Neuronal stem cell (in vitro differentiated cells): ENCODE results near the gene SRP9.

ENCODE experiments used
- DNase-seq: peaks from one replicate; pipeline ENCODE4 v3.0.0-alpha.2; 2013; ENCODE audit warnings: low spot score
- H2AFZ ChIP-seq: one replicate; pipeline ENCODE4 v1.6.1; 2013; ENCODE audit warnings: mild to moderate bottlenecking, low read length, inconsistent platforms
- H2AK5ac ChIP-seq: 2 replicates; pipeline ENCODE4 v1.6.1; 2013; ENCODE audit warnings: low read depth, mild to moderate bottlenecking, inconsistent platforms, low read length, moderate library complexity, mixed read lengths
- H2BK120ac ChIP-seq: 2 replicates; pipeline ENCODE4 v1.6.1; 2013; ENCODE audit warnings: low read depth, mild to moderate bottlenecking, inconsistent platforms, low read length, moderate library complexity, mixed read lengths
- H2BK12ac ChIP-seq: one replicate; pipeline ENCODE4 v1.6.1; 2013; ENCODE audit warnings: low read length, inconsistent platforms
- H2BK15ac ChIP-seq: 2 replicates; pipeline ENCODE4 v1.6.1; 2013; ENCODE audit warnings: mild to moderate bottlenecking, low read length, inconsistent platforms, mixed read lengths
- H2BK5ac ChIP-seq: one replicate; pipeline ENCODE4 v1.6.1; 2013; ENCODE audit warnings: inconsistent platforms, mild to moderate bottlenecking, low read length, moderate library complexity
- H3K14ac ChIP-seq: one replicate; pipeline ENCODE4 v1.6.1; 2013; ENCODE audit warnings: low read length, inconsistent platforms
- H3K18ac ChIP-seq: 2 replicates; pipeline ENCODE4 v1.6.1; 2013; ENCODE audit warnings: low read length, inconsistent platforms
- H3K23ac ChIP-seq: 2 replicates; pipeline ENCODE4 v1.6.1; 2013; ENCODE audit warnings: low read depth, mild to moderate bottlenecking, mixed read lengths, low read length, inconsistent platforms; ENCODE audit not compliant: poor library complexity
- H3K27ac ChIP-seq: replicated peaks from 3 replicates; pipeline ENCODE4 v1.5.1; 2013; ENCODE audit warnings: low read length, inconsistent platforms
- H3K27me3 ChIP-seq, 3 experiments: 2 replicates each; pipeline ENCODE4 v1.6.1; 2013; ENCODE audit warnings: low read length in 3 of 3, mild to moderate bottlenecking in 2 of 3, inconsistent platforms in 1 of 3, low read depth in 1 of 3, mixed read lengths in 1 of 3, moderate library complexity in 1 of 3; ENCODE audit not compliant: control insufficient read depth in 3 of 3, insufficient read depth in 3 of 3
- H3K36me3 ChIP-seq, 2 donors: replicated peaks in 1 of 2; 2 replicates each; pipeline ENCODE4 v1.6.1; 2013; ENCODE audit warnings: low read length in 2 of 2; ENCODE audit not compliant: control insufficient read depth in 2 of 2, insufficient read depth in 2 of 2
- H3K4ac ChIP-seq: 2 replicates; pipeline ENCODE4 v1.6.1; 2013; ENCODE audit warnings: inconsistent platforms, mild to moderate bottlenecking, low read length, moderate library complexity
- H3K4me1 ChIP-seq, 2 donors: 1 replicate in 1 of 2; 2 replicates in 1 of 2; pipeline ENCODE4 v1.6.1; 2013; ENCODE audit warnings: low read length in 2 of 2, low read depth in 1 of 2; ENCODE audit not compliant: control insufficient read depth in 2 of 2, insufficient read depth in 1 of 2
- H3K4me2 ChIP-seq: one replicate; pipeline ENCODE4 v1.6.1; 2013; ENCODE audit warnings: mild to moderate bottlenecking, low read length, inconsistent platforms; ENCODE audit not compliant: insufficient read depth, poor library complexity, severe bottlenecking
- H3K4me3 ChIP-seq, 2 donors: 2 replicates each; pipeline ENCODE4 v1.5.1; 2013; ENCODE audit warnings: low read length in 2 of 2, mild to moderate bottlenecking in 2 of 2, inconsistent platforms in 1 of 2, moderate library complexity in 1 of 2
- H3K79me1 ChIP-seq: one replicate; pipeline ENCODE4 v1.6.1; 2013; ENCODE audit warnings: low read depth, mild to moderate bottlenecking, inconsistent platforms, low read length, moderate library complexity
- H3K9ac ChIP-seq: one replicate; pipeline ENCODE4 v1.6.1; 2013; ENCODE audit warnings: mild to moderate bottlenecking, low read depth, low read length, inconsistent platforms; ENCODE audit not compliant: poor library complexity
- H3K9me3 ChIP-seq, 2 donors: replicated peaks in 1 of 2; 2 replicates each; pipeline versions ENCODE3 to v1.6.1; 2013; ENCODE audit warnings: low read length in 2 of 2, mild to moderate bottlenecking in 2 of 2, inconsistent platforms in 1 of 2, low read depth in 1 of 2, mixed read lengths in 1 of 2, moderate library complexity in 1 of 2; ENCODE audit not compliant: control insufficient read depth in 2 of 2, insufficient read depth in 1 of 2
- H4K8ac ChIP-seq: one replicate; pipeline ENCODE4 v1.6.1; 2013; ENCODE audit warnings: low read depth, mild to moderate bottlenecking, inconsistent platforms, low read length, moderate library complexity
- H4K91ac ChIP-seq: one replicate; pipeline ENCODE4 v1.6.1; 2013; ENCODE audit warnings: low read length, low read depth, mild to moderate bottlenecking, inconsistent platforms; ENCODE audit not compliant: poor library complexity
- WGBS, 2 donors: extraction: QIAGEN DNeasy Blood & Tissue Kit; methylation state at CpG; one replicate each; pipeline ENCODE4 v1.1.7; 2013; ENCODE audit warnings: missing lambda C conversion rate in 2 of 2, mixed read lengths in 1 of 2; ENCODE audit not compliant: insufficient read length in 2 of 2, insufficient replicate concordance in 1 of 2; ENCODE audit errors: extremely low coverage in 2 of 2; 5-methylcytosine and 5-hydroxymethylcytosine counted together

SRP9 gene

DNA sequence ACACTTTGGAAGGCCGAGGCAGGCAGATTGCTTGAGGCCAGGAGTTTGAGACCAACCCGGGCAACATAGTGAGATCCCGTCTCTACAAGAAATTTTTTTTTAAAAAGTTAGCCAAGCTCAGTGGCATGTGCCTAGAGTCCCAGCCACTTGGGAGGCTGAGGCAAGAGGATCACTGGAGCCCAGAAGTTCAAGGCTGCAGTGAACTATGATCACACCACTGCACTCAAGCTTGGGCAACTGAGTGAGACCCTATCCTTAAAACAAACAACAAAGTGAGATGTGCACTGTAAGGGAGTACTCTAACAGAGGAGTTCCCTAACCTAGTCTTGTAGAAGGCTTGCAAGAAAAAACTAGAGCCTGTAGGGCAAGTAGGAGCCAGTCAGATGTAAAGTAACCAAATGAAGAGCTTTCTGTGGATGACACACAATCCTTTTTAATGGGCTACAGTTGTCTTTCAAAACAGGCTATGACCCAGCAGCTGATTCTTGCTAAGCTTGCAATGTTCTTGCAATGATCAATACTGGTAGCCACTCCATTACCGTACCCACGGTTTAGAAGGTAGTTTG is 38.0 kb upstream of the SRP9 start:
- Histone ChIP-seq H3K4ac (no peak overlapping the region), H2BK15ac (no peak overlapping the region), H4K8ac (no peak overlapping the region), H3K4me1 (peaks cover 4 to 9% of the 10 kb centered on the region in 2 donors), H2BK12ac (no peak overlapping the region), H3K18ac (no peak overlapping the region), H2AK5ac (no peak overlapping the region), H3K4me2 (no peak overlapping the region), H3K9ac (no peak overlapping the region), H3K36me3 (no peaks in the 10 kb centered on the region), H3K9me3 (no peaks in the 10 kb centered on the region), H3K27ac (no peak overlapping the region), H2AFZ (no peak overlapping the region), H3K14ac (no peak overlapping the region), H3K23ac (no peak overlapping the region), H3K4me3 (no peak overlapping the region), H3K27me3 (peaks cover 0 to 20% (median 0%) of the 10 kb centered on the region in 3 experiments), H2BK5ac (no peak overlapping the region), H2BK120ac (no peak overlapping the region), H4K91ac (no peak overlapping the region), H3K79me1 (no peaks in the 10 kb centered on the region)
- no CpG with 5 or more reads among the region's 5 CpGs for WGBS, 2 donors
- DNase-seq: no peak

DNA sequence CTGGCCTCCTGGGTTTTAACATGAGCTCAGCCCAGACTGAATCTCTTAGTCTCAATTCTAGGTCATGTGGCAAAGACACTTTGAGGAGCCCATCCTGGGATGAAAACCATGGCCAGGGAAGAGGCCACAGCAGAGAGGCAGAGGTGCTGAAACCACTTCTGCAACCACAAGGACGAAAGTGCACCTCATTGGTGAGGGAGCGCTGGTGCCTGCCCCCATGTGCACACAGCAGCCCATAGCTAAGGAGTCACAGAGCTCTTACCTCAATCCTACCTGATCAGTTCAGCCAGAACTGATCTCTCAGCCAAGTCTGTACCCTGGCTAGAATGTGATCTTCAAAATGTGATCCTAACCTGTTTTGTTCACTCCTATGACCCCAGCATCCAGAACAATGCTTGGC is 32.9 kb upstream of the SRP9 start:
- Histone ChIP-seq H2AFZ (no peak overlapping the region), H3K27me3 (peaks cover 0 to 11% (median 3%) of the 10 kb centered on the region in 3 experiments), H3K4me1 (peaks cover 3 to 8% of the 10 kb centered on the region in 2 donors), H3K79me1 (no peaks in the 10 kb centered on the region), H3K18ac (no peak overlapping the region), H3K4me3 (no peak overlapping the region), H3K27ac (no peak overlapping the region), H2AK5ac (no peak overlapping the region), H3K23ac (no peak overlapping the region), H3K36me3 (no peaks in the 10 kb centered on the region), H3K4ac (no peak overlapping the region), H2BK12ac (no peak overlapping the region), H3K9ac (no peak overlapping the region), H4K91ac (no peak overlapping the region), H2BK120ac (no peak overlapping the region), H3K14ac (no peak overlapping the region), H2BK15ac (no peak overlapping the region), H3K4me2 (no peak overlapping the region), H4K8ac (no peak overlapping the region), H3K9me3 (peaks cover 0 to 3% of the 10 kb centered on the region in 2 donors), H2BK5ac (no peak overlapping the region)
- no peak for DNase-seq
- WGBS, 2 donors: no CpG with 5 or more reads among the region's 2 CpGs

DNA sequence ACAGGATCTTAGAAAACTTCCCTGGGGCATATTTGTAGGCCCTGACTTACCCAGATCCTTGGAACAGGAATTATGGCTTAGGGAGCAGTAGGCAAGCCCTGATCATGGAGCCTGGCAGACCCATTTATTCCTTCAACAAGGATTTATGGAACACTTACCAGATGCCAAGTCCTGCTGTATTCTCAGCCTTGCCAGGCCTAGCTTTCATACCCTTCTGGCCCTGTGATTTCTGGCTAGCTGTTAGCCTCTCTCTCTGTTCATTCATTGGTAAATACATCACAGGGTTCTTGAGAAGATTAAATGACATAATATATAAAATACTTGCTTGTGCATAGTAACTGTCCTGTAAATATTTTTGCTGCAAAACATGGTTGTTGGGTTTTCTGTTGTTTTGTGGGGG is 32.4 kb upstream of the SRP9 start:
- Histone ChIP-seq H3K4me1 (peaks cover 3 to 8% of the 10 kb centered on the region in 2 donors), H2BK120ac (no peak overlapping the region), H3K27me3 (peaks cover 0 to 11% (median 3%) of the 10 kb centered on the region in 3 experiments)

DNA sequence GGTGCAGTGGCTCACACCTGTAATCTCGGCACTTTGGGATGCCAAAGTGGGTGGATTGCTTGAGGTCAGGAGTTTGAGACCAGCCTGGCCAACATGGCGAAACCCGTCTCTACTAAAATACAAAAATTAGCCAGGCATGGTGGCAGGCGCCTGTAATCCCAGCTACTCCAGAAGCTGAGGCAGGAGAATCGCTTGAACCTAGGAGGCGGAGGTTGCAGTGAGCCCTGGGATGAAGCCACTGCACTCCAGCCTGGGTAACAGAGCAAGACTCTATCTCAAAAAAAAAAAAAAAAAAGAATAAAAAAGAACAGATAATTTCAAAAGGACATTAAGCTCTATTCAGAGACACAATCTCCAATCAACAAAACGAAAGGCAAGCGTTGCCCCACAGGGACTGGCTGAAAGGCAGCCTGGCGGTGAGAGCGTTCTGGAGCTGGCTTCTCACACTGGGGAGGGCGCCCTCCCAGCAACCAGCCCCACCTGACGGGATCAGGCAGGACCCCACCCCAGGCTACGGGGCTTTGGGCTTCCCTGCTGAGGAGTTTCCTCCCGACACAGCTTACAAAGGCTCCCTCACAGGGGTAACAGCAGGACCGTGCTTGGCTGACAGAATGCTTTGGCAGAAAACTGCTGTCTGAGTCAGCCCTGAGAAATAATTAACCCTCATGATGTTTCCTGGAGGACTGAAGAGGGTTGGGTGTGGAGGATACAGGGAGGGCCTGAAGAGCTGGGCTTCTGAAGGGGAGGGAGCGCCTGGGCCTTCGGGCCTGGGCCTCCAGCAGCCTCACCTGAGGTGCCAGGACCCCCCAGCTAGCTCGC is 31.1 kb upstream of the SRP9 start:
- no peaks in the 10 kb centered on the region for H3K36me3 ChIP-seq
- peak overlapping the region; percentile 50 for H3K27ac ChIP-seq
- H2BK12ac ChIP-seq: no peak overlapping the region
- no peaks in the 10 kb centered on the region for H3K79me1 ChIP-seq
- WGBS, 2 donors: no CpG with 5 or more reads among the region's 18 CpGs
- peak overlapping the region; percentile 50 for H3K18ac ChIP-seq
- no peak overlapping the region for H3K9ac ChIP-seq
- H3K4me2 ChIP-seq: peak overlapping the region; percentile 51
- H4K8ac ChIP-seq: no peak overlapping the region
- no peak overlapping the region for H4K91ac ChIP-seq
- no peak overlapping the region for H3K4ac ChIP-seq
- no peak overlapping the region for H3K23ac ChIP-seq
- H2BK15ac ChIP-seq: no peak overlapping the region
- H2BK5ac ChIP-seq: no peak overlapping the region
- peaks cover 0 to 3% of the 10 kb centered on the region in 2 donors for H3K9me3 ChIP-seq
- H2AK5ac ChIP-seq: no peak overlapping the region
- peak; percentile 47 for DNase-seq
- H2BK120ac ChIP-seq: no peak overlapping the region
- H3K27me3 ChIP-seq: peaks cover 0 to 19% (median 3%) of the 10 kb centered on the region in 3 experiments
- H3K4me1 ChIP-seq: peaks cover 3 to 15% of the 10 kb centered on the region in 2 donors
- H3K4me3 ChIP-seq: peak overlapping the region in 1 of 2 donors; percentile 3
- H3K14ac ChIP-seq: no peak overlapping the region
- peak overlapping the region; percentile 94 for H2AFZ ChIP-seq

More for the DNA sequence above, 32.4 kb upstream of the SRP9 start:
- Histone ChIP-seq H3K27ac (no peak overlapping the region), H3K14ac (no peak overlapping the region), H2BK5ac (no peak overlapping the region), H3K36me3 (no peaks in the 10 kb centered on the region), H3K4ac (no peak overlapping the region), H2AFZ (no peak overlapping the region), H2BK15ac (no peak overlapping the region), H3K9ac (no peak overlapping the region), H3K4me2 (no peak overlapping the region), H3K18ac (no peak overlapping the region), H3K4me3 (no peak overlapping the region), H3K79me1 (no peaks in the 10 kb centered on the region), H4K8ac (no peak overlapping the region), H2AK5ac (no peak overlapping the region), H4K91ac (no peak overlapping the region), H2BK12ac (no peak overlapping the region), H3K23ac (no peak overlapping the region), H3K9me3 (peaks cover 0 to 3% of the 10 kb centered on the region in 2 donors)
- no peak for DNase-seq
